MCF 10A (cell line): ENCODE results near the gene ABCA12. TPM values are rescaled to one million over a fixed set of nuclear protein-coding genes. Genes with fewer than 3 reads are reported as not detected.

Experiments
- BruUV-seq: library from RNA; stranded (reverse); fragments of 400-500 nt; replicated peaks from 2 replicates; lab custom pipeline; 2021; lab: Mats Ljungman, UMichigan
- CTCF ChIA-PET: fragments of 300-600 bp; sonication (Branson Sonifier 250); formaldehyde crosslinking; extraction: SDS; loops from one replicate; lab custom pipeline; 2021; ENCODE audit warnings: antibody characterized with exemption, inconsistent platforms; lab: Yijun Ruan, JAX
- POLR2A ChIA-PET: fragments of 300-600, 350-650 bp; sonication (Branson Sonifier 250); formaldehyde crosslinking; extraction: SDS; loops from one replicate; lab custom pipeline; 2020; ENCODE audit warnings: antibody characterized with exemption, inconsistent platforms; lab: Yijun Ruan, JAX
- DNase-seq: peaks from one replicate; pipeline ENCODE4 v3.0.0-alpha.2; 2018; ENCODE audit not compliant: unreplicated experiment
- H3K27ac Mint-ChIP-seq: one replicate; pipeline ENCODE4 v1.8.0; 2022; ENCODE audit warnings: mild to moderate bottlenecking, low read depth, mixed read lengths; ENCODE audit not compliant: unreplicated experiment
- H3K27me3 Mint-ChIP-seq: one replicate; pipeline ENCODE4 v1.8.0; 2022; ENCODE audit warnings: mixed read lengths; ENCODE audit not compliant: insufficient read depth, unreplicated experiment
- H3K36me3 Mint-ChIP-seq: one replicate; pipeline ENCODE4 v1.8.0; 2022; ENCODE audit warnings: mild to moderate bottlenecking, moderate library complexity, mixed read lengths; ENCODE audit not compliant: insufficient read depth, unreplicated experiment
- H3K4me1 Mint-ChIP-seq: one replicate; pipeline ENCODE4 v1.8.0; 2022; ENCODE audit warnings: mixed read lengths; ENCODE audit not compliant: insufficient read depth, unreplicated experiment
- H3K4me3 Mint-ChIP-seq: one replicate; pipeline ENCODE4 v1.8.0; 2022; ENCODE audit warnings: mild to moderate bottlenecking, moderate library complexity, mixed read lengths; ENCODE audit not compliant: unreplicated experiment
- H3K9me3 Mint-ChIP-seq: one replicate; pipeline ENCODE4 v1.8.0; 2022; ENCODE audit warnings: mixed read lengths; ENCODE audit not compliant: unreplicated experiment
- intact Hi-C: fragments of 100-400 bp; cut with micrococcal nuclease; formaldehyde crosslinking; loops from 2 replicates; pipeline ENCODE4 v1.14.1; 2022
- total RNA-seq: library from RNA; stranded (reverse); gene quantifications from 2 replicates; pipeline ENCODE4 v1.2.3, GENCODE V29; 2022
- TF ChIP-seq, protein P1 (sequence below): fragments of 200-600 bp; IDR thresholded peaks from one replicate; pipeline ENCODE4 v1.8.0; 2022; ENCODE audit warnings: antibody characterized with exemption, mild to moderate bottlenecking; ENCODE audit not compliant: unreplicated experiment

ABCA12 gene
- total RNA-seq, 1 experiment from 2014 or later: 37.8 TPM

DNA sequence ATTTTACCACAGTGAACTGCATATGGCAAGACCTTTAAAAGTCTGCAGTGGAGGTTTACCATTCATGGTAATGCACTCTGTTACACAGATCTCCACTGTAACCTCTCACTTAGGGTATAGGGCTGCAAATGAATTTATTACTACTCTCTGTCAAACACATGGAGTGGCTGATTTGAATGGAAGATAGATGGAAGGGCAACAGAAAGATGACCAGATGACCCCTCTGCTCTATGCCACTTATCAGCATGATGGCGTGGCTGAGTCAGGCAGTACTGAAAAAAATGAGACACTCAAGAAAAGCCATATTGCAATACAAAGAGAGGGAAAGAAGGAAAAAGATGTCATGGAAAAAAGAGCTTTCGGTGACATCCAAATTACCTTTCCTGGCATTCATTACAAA, 72.3 kb downstream of the ABCA12 start:
- ChIA-PET CTCF (no interaction called here), POLR2A (interaction anchor here (1.5 kb wide), 1 partner anchor 71 kb away, joined by 3 read pairs; no protein-coding TSS in a partner anchor)
- H3K27ac Mint-ChIP-seq: no peak overlapping the region
- H3K36me3 Mint-ChIP-seq: peaks cover 12% of the 10 kb centered on the region
- TF ChIP-seq, protein P1, sequence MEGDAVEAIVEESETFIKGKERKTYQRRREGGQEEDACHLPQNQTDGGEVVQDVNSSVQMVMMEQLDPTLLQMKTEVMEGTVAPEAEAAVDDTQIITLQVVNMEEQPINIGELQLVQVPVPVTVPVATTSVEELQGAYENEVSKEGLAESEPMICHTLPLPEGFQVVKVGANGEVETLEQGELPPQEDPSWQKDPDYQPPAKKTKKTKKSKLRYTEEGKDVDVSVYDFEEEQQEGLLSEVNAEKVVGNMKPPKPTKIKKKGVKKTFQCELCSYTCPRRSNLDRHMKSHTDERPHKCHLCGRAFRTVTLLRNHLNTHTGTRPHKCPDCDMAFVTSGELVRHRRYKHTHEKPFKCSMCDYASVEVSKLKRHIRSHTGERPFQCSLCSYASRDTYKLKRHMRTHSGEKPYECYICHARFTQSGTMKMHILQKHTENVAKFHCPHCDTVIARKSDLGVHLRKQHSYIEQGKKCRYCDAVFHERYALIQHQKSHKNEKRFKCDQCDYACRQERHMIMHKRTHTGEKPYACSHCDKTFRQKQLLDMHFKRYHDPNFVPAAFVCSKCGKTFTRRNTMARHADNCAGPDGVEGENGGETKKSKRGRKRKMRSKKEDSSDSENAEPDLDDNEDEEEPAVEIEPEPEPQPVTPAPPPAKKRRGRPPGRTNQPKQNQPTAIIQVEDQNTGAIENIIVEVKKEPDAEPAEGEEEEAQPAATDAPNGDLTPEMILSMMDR: no peak
- no TSS peak for BruUV-seq
- DNase-seq: no peak
- no peaks in the 10 kb centered on the region for H3K4me1 Mint-ChIP-seq
- intact Hi-C loops: no loop called here
- H3K4me3 Mint-ChIP-seq: no peak overlapping the region
- H3K9me3 Mint-ChIP-seq: no peaks in the 10 kb centered on the region
- H3K27me3 Mint-ChIP-seq: no peaks in the 10 kb centered on the region

DNA sequence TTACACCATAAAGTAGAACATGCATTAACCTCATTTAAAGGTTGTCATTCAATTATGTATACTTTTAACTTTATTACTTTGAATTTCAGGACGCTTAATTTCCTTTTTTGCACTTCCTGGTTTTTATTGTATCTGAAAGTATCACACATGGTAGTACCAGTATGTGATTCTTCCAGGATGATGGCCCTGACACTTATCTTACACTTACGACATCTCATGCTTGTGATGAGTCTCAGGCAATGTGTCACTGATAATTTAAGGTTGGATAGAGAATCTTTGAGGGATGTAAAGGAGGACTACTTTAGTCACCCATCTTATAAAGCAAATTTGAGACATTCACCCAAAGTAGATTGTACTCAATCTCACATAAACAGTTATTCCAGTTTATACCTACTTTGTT, 74.9 kb downstream of the ABCA12 start:
- TF ChIP-seq, protein P1: no peak
- intact Hi-C loops: no loop called here
- no peak for DNase-seq
- no TSS peak for BruUV-seq
- Mint-ChIP-seq H3K27me3 (no peaks in the 10 kb centered on the region), H3K4me1 (no peaks in the 10 kb centered on the region), H3K4me3 (no peak overlapping the region), H3K36me3 (peaks cover 19% of the 10 kb centered on the region), H3K27ac (no peak overlapping the region), H3K9me3 (no peaks in the 10 kb centered on the region)
- CTCF ChIA-PET: no interaction called here
- POLR2A ChIA-PET: no interaction called here

- BruUV-seq: no TSS peak
- H3K27me3 Mint-ChIP-seq: no peaks in the 10 kb centered on the region
- POLR2A ChIA-PET: interaction anchor here (1.0 to 1.1 kb wide), 2 partner anchors 46 to 178 kb away, joined by 3 read pairs; no protein-coding TSS in a partner anchor
- peaks cover 14% of the 10 kb centered on the region for H3K36me3 Mint-ChIP-seq
- H3K27ac Mint-ChIP-seq: no peak overlapping the region
- H3K4me3 Mint-ChIP-seq: no peak overlapping the region
- intact Hi-C loops: no loop called here
- no peak for DNase-seq
- H3K4me1 Mint-ChIP-seq: peaks cover 2% of the 10 kb centered on the region
- no peaks in the 10 kb centered on the region for H3K9me3 Mint-ChIP-seq
- CTCF ChIA-PET: interaction anchor here (0.5 to 0.7 kb wide), 3 partner anchors 8 to 41 kb away, joined by 3 to 5 read pairs (median 3); no protein-coding TSS in a partner anchor
- TF ChIP-seq, protein P1: no peak
Observed at GRCh38 chr2:215060861-215061536, 77.4 kb downstream of the ABCA12 start.

DNA sequence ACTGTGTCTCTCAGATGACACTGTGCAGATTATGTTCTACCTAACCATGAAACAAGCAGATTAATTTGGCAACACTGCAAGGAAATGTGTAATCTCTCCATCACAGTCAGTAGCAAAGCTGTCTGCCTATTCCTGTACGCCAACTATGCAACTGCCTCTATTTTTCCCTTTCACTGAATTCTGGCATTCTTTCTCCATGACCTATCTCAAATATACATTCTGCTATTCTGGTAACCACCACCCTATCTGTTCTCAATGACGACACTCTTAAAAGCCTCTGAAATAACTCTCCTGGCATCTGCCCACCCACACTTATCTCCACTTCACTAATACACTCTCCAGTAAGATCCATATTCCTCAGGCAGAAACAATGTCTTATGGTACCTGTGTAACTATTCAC, 78.7 kb downstream of the ABCA12 start:
- BruUV-seq: no TSS peak
- H3K36me3 Mint-ChIP-seq: peaks cover 7% of the 10 kb centered on the region
- POLR2A ChIA-PET: no interaction called here
- DNase-seq: no peak
- TF ChIP-seq, protein P1: no peak
- intact Hi-C loops: no loop called here
- CTCF ChIA-PET: interaction anchor here (0.6 kb wide), 1 partner anchor 210 kb away, joined by 3 read pairs; no protein-coding TSS in a partner anchor
- no peak overlapping the region for H3K4me3 Mint-ChIP-seq
- no peaks in the 10 kb centered on the region for H3K9me3 Mint-ChIP-seq
- no peaks in the 10 kb centered on the region for H3K27me3 Mint-ChIP-seq
- H3K4me1 Mint-ChIP-seq: peaks cover 5% of the 10 kb centered on the region
- no peak overlapping the region for H3K27ac Mint-ChIP-seq
